Prostate gland (tissue), 2 donors: Measurements from ENCODE around the gene TBC1D22A. TPM values are rescaled to one million over a fixed set of nuclear protein-coding genes. Genes with fewer than 3 reads are reported as not detected.

Experiments
- DNase-seq: peaks from one replicate; pipeline ENCODE4 v3.0.0-alpha.2; 2019; ENCODE audit warnings: low spot score
- H3K27ac ChIP-seq, 2 donors: fragments of 200-600 bp; sonication (generic); 2 replicates each; pipeline ENCODE4 v1.5.1; 2017 to 2019
- H3K27me3 ChIP-seq: fragments of 200-600 bp; sonication (generic); replicated peaks from 2 replicates; pipeline ENCODE4 v1.5.1; 2019; ENCODE audit not compliant: insufficient read depth
- H3K36me3 ChIP-seq, 2 donors: fragments of 200-600 bp; sonication (generic); 1 replicate in 1 of 2; 2 replicates in 1 of 2; pipeline versions ENCODE4 v1.5.1 to v1.8.1; 2017 to 2019
- H3K4me1 ChIP-seq: fragments of 200-600 bp; sonication (generic); replicated peaks from 2 replicates; pipeline ENCODE4 v1.5.1; 2019
- H3K4me3 ChIP-seq, 2 donors: fragments of 200-600 bp; sonication (generic); 2 replicates each; pipeline ENCODE4 v1.5.1; 2017 to 2019
- H3K9me3 ChIP-seq: fragments of 200-600 bp; sonication (generic); 2 replicates; pipeline ENCODE4 v1.5.1; 2017
- CTCF ChIP-seq, 4 experiments: fragments of 200-600 bp in 2 of 4; fragments of 450-650 bp in 2 of 4; sonication (generic) in 2 of 4; IDR thresholded peaks; 1 replicate in 3 of 4; 2 replicates in 1 of 4; pipeline ENCODE4 v1.5.1; 2016 to 2019; ENCODE audit warnings: antibody characterized with exemption in 4 of 4, mild to moderate bottlenecking in 2 of 4, moderate library complexity in 2 of 4
- POLR2A ChIP-seq: fragments of 450-650 bp; IDR thresholded peaks from one replicate; pipeline ENCODE4 v1.6.1; 2016; ENCODE audit warnings: antibody characterized with exemption, mild to moderate bottlenecking
- POLR2AphosphoS5 ChIP-seq: sonication (generic); formaldehyde crosslinking; IDR thresholded peaks from one replicate; pipeline ENCODE4 v1.6.1; 2017; ENCODE audit warnings: antibody characterized with exemption
- WGBS: methylation state at CpG from one replicate; pipeline ENCODE4 v1.1.5; 2018; 5-methylcytosine and 5-hydroxymethylcytosine counted together
- intact Hi-C: fragments of 100-400 bp; cut with DNase I; formaldehyde crosslinking; loops from one replicate; pipeline ENCODE4 v1.14.2; 2022
- total RNA-seq, 2 donors: library from RNA; depleted of rRNA; stranded (reverse); fragments of >200 nt; gene quantifications; one replicate each; pipeline ENCODE4 v1.1.0, GENCODE V29; 2016

TBC1D22A gene
- total RNA-seq, 2 donors from 2014 or later: 16.0 to 30.7 TPM

GRCh38 chr22:46869831-46870441, 107.5 kb downstream of the TBC1D22A start:
- Histone ChIP-seq H3K4me3 (no peak overlapping the region), H3K27me3 (no peaks in the 10 kb centered on the region), H3K4me1 (peaks cover 8% of the 10 kb centered on the region), H3K36me3 (no peaks in the 10 kb centered on the region), H3K27ac (no peak overlapping the region), H3K9me3 (no peaks in the 10 kb centered on the region)
- no peak for TF ChIP-seq CTCF (IDR thresholded peaks at IDR 0.05)
- TF ChIP-seq POLR2A: no peak
- TF ChIP-seq POLR2AphosphoS5: peak; percentile 56
- no peak for DNase-seq
- intact Hi-C loops: no loop called here
- WGBS: 41% methylated on average over 1 of the region's 1 CpG

- Histone ChIP-seq H3K4me1 (peaks cover 8% of the 10 kb centered on the region), H3K36me3 (no peaks in the 10 kb centered on the region), H3K9me3 (no peaks in the 10 kb centered on the region), H3K27me3 (no peaks in the 10 kb centered on the region), H3K27ac (no peak overlapping the region), H3K4me3 (no peak overlapping the region)
- intact Hi-C loops: no loop called here
- 92% methylated on average over 2 of the region's 2 CpGs for WGBS
- no peak for TF ChIP-seq CTCF (IDR thresholded peaks at IDR 0.05)
- no peak for TF ChIP-seq POLR2AphosphoS5
- TF ChIP-seq POLR2A: no peak
- no peak for DNase-seq
Observed at GRCh38 chr22:46871826-46872225, 109.4 kb downstream of the TBC1D22A start.

- no peak overlapping the region for H3K4me3 ChIP-seq
- intact Hi-C loops: no loop called here
- H3K9me3 ChIP-seq: no peaks in the 10 kb centered on the region
- TF ChIP-seq CTCF (IDR thresholded peaks at IDR 0.05): no peak
- no peak for TF ChIP-seq POLR2AphosphoS5
- no peak for TF ChIP-seq POLR2A
- no peak overlapping the region for H3K27ac ChIP-seq
- no peaks in the 10 kb centered on the region for H3K36me3 ChIP-seq
- no peaks in the 10 kb centered on the region for H3K27me3 ChIP-seq
- 50% methylated on average over 4 of the region's 4 CpGs for WGBS
- H3K4me1 ChIP-seq: no peaks in the 10 kb centered on the region
- DNase-seq: no peak
Observed at GRCh38 chr22:46875089-46875488, 112.6 kb downstream of the TBC1D22A start.

GRCh38 chr22:46876357-46876934, 114.0 kb downstream of the TBC1D22A start:
- Histone ChIP-seq H3K36me3 (no peaks in the 10 kb centered on the region), H3K4me3 (no peak overlapping the region), H3K4me1 (no peaks in the 10 kb centered on the region), H3K27ac (no peak overlapping the region), H3K27me3 (no peaks in the 10 kb centered on the region), H3K9me3 (no peaks in the 10 kb centered on the region)
- intact Hi-C loops: no loop called here
- 91% methylated on average over 7 of the region's 7 CpGs for WGBS
- TF ChIP-seq CTCF (IDR thresholded peaks at IDR 0.05): no peak
- no peak for TF ChIP-seq POLR2A
- TF ChIP-seq POLR2AphosphoS5: no peak
- DNase-seq: no peak
